HepG2 (cell line): ENCODE results near the gene TUBB3. TPM values are rescaled to one million over a fixed set of nuclear protein-coding genes. Genes with fewer than 3 reads are reported as not detected.

ENCODE experiments used
- ATAC-seq: fragments of 200-7000 bp; cut with Tn5 transposase; 3 replicates; pipeline ENCODE4 v1.9.1; 2020; ENCODE audit warnings: mild to moderate bottlenecking, moderate library complexity
- BruUV-seq: library from RNA; stranded (reverse); fragments of 400-500 nt; replicated peaks from 2 replicates; lab custom pipeline; 2021; lab: Mats Ljungman, UMichigan
- CTCF ChIA-PET: fragments of 300-600 bp; formaldehyde crosslinking; extraction: SDS; loops from one replicate; lab custom pipeline; 2021; ENCODE audit warnings: low total read pairs, inconsistent platforms, low intra/inter-chr PET ratio; lab: Yijun Ruan, JAX
- POLR2A ChIA-PET: fragments of 350-600 bp; sonication (Branson Sonifier 250); formaldehyde crosslinking; loops from one replicate; lab custom pipeline; 2020; ENCODE audit warnings: antibody characterized with exemption, inconsistent platforms; lab: Yijun Ruan, JAX
- DNase-seq: peaks from one replicate; pipeline ENCODE4 v3.0.0-alpha.2; 2015; ENCODE audit warnings: low spot score
- FAIRE-seq: peaks from 3 replicates; lab custom pipeline; 2011; peaks lifted over from hg19 to GRCh38; lab: Jason Lieb, UNC
- H2AFZ ChIP-seq: one replicate; pipeline ENCODE4 v1.6.1; 2011; ENCODE audit warnings: low read length, inconsistent platforms
- H3K27ac ChIP-seq: fragments of 300-600 bp; 3 replicates; pipeline ENCODE4 v1.8.0; 2011; ENCODE audit warnings: mixed run types, mild to moderate bottlenecking, mixed read lengths, low read length, inconsistent platforms; ENCODE audit not compliant: insufficient read depth; ENCODE audit errors: extremely low read length
- H3K27me3 ChIP-seq, 2 experiments: fragments of 200-600 bp in 1 of 2; 2 replicates in 1 of 2; 3 replicates in 1 of 2; pipeline versions ENCODE4 v1.6.0 to v1.8.0; 2011; ENCODE audit warnings: low read length in 2 of 2, mild to moderate bottlenecking in 2 of 2, moderate library complexity in 2 of 2, inconsistent platforms in 1 of 2; ENCODE audit not compliant: insufficient read depth in 2 of 2, control insufficient read depth in 1 of 2
- H3K36me3 ChIP-seq, 2 experiments: fragments of 200-600 bp in 1 of 2; replicated peaks in 1 of 2; 2 replicates in 1 of 2; 3 replicates in 1 of 2; pipeline versions ENCODE4 v1.5.1 to v1.8.0; 2011; ENCODE audit warnings: low read length in 2 of 2, inconsistent platforms in 1 of 2; ENCODE audit not compliant: insufficient read depth in 2 of 2, control insufficient read depth in 1 of 2
- H3K4me1 ChIP-seq: 2 replicates; pipeline ENCODE4 v1.5.1; 2012; ENCODE audit warnings: low read length, inconsistent platforms; ENCODE audit not compliant: insufficient read depth
- H3K4me2 ChIP-seq: 2 replicates; pipeline ENCODE4 v1.6.0; 2011; ENCODE audit warnings: low read depth, low read length, inconsistent platforms
- H3K4me3 ChIP-seq, 3 experiments: fragments of 200-600 bp in 1 of 3; sonication (generic), shearing (Covaris generic) in 1 of 3; replicated peaks in 1 of 3; 2 replicates each; pipeline ENCODE4 v1.5.1; 2011 to 2016; ENCODE audit warnings: low read length in 3 of 3, inconsistent platforms in 2 of 3, low read depth in 2 of 3, mild to moderate bottlenecking in 2 of 3, control low read depth in 1 of 3, mixed read lengths in 1 of 3; ENCODE audit not compliant: insufficient read depth in 1 of 3
- H3K79me2 ChIP-seq: one replicate; pipeline ENCODE4 v1.6.1; 2011; ENCODE audit warnings: low read length, inconsistent platforms; ENCODE audit not compliant: insufficient read depth
- H3K9ac ChIP-seq: 2 replicates; pipeline ENCODE4 v1.6.0; 2011; ENCODE audit warnings: mild to moderate bottlenecking, low read depth, low read length, inconsistent platforms; ENCODE audit not compliant: insufficient read depth
- H3K9me3 ChIP-seq: 2 replicates; pipeline ENCODE4 v1.5.1; 2012; ENCODE audit warnings: mild to moderate bottlenecking, low read length
- H4K20me1 ChIP-seq: 2 replicates; pipeline ENCODE4 v1.6.0; 2011; ENCODE audit warnings: inconsistent platforms, mild to moderate bottlenecking, low read length, moderate library complexity; ENCODE audit not compliant: insufficient read depth
- KMT2B ChIP-seq: IDR thresholded peaks from 2 replicates; pipeline ENCODE4 v1.6.1; 2016; ENCODE audit warnings: missing genetic modification reagents, missing compliant biosample characterization
- MYPOP ChIP-seq: sonication (generic); formaldehyde crosslinking; IDR thresholded peaks from 2 replicates; pipeline ENCODE4 v1.8.1; 2023; ENCODE audit warnings: mild to moderate bottlenecking, moderate library complexity, missing genetic modification reagents
- NAIF1 ChIP-seq: sonication (generic); formaldehyde crosslinking; IDR thresholded peaks from 2 replicates; pipeline ENCODE4 v1.5.0; 2020; ENCODE audit warnings: mild to moderate bottlenecking, missing genetic modification reagents, borderline replicate concordance
- PRMT3 ChIP-seq: sonication (generic); formaldehyde crosslinking; IDR thresholded peaks from 2 replicates; pipeline ENCODE4 v1.8.1; 2022; ENCODE audit warnings: low read depth, mild to moderate bottlenecking, moderate library complexity, missing genetic modification reagents, borderline replicate concordance
- RFXAP ChIP-seq: sonication (generic); formaldehyde crosslinking; IDR thresholded peaks from 2 replicates; pipeline ENCODE4 v1.4.0; 2020; ENCODE audit warnings: missing genetic modification reagents, borderline replicate concordance
- SIX1 ChIP-seq: sonication (generic); formaldehyde crosslinking; IDR thresholded peaks from 2 replicates; pipeline ENCODE4 v1.4.0; 2020; ENCODE audit warnings: missing genetic modification reagents, borderline replicate concordance
- XRCC5 ChIP-seq: fragments of 200-400 bp; formaldehyde crosslinking; optimal IDR thresholded peaks from 2 replicates; pipeline ENCODE3; 2017; ENCODE audit warnings: mild to moderate bottlenecking, low read length
- ZNF143 ChIP-seq: sonication (generic); formaldehyde crosslinking; IDR thresholded peaks from 2 replicates; pipeline ENCODE4 v1.4.0; 2020; ENCODE audit warnings: missing genetic modification reagents
- ZNF234 ChIP-seq: sonication (generic); formaldehyde crosslinking; conservative IDR thresholded peaks from 2 replicates; pipeline ENCODE4 v1.5.1; 2020; ENCODE audit warnings: mild to moderate bottlenecking, missing genetic modification reagents
- ZNF616 ChIP-seq: sonication (generic); formaldehyde crosslinking; IDR thresholded peaks from 2 replicates; pipeline ENCODE4 v1.5.0; 2020; ENCODE audit warnings: low read depth, mild to moderate bottlenecking, missing genetic modification reagents
- ZNF639 ChIP-seq: conservative IDR thresholded peaks from 2 replicates; pipeline ENCODE4 v1.6.1; 2018; ENCODE audit warnings: missing genetic modification reagents
- ZNF777 ChIP-seq: sonication (generic); formaldehyde crosslinking; IDR thresholded peaks from 2 replicates; pipeline ENCODE4 v1.4.0; 2020; ENCODE audit warnings: missing genetic modification reagents
- WGBS: methylation state at CpG from one replicate; pipeline ENCODE4 v1.1.6; 2017; ENCODE audit warnings: low lambda C conversion rate; 5-methylcytosine and 5-hydroxymethylcytosine counted together
- in situ Hi-C: cut with HindIII; loops from 2 replicates; pipeline ENCODE4 v1.10.0; 2017; ENCODE audit warnings: low pct_unique_long_range_greater_than_20kb; ENCODE audit not compliant: extremely low pct_ligation_motif_present
- intact Hi-C: fragments of 100-400 bp; cut with micrococcal nuclease; formaldehyde crosslinking; loops from one replicate; pipeline ENCODE4 v1.10.0; 2022; ENCODE audit not compliant: unreplicated experiment
- polyA plus RNA-seq, 8 experiments: library from polyadenylated mRNA; depleted of rRNA in 3 of 8; stranded (reverse) in 7 of 8; unstranded in 1 of 8; fragments of >200 nt; fragmentation: Illumina TruSeq in 4 of 8; extraction: Trizol in 4 of 8; gene quantifications; 2 replicates each; pipeline versions ENCODE4 v1.2.1 to v1.2.3, GENCODE V29; 2011 to 2016; ENCODE audit warnings: low read depth in 4 of 8, missing spikeins in 1 of 8, mixed read lengths in 1 of 8; ENCODE audit not compliant: insufficient read depth in 1 of 8
- total RNA-seq, 5 experiments: library from RNA; depleted of rRNA; stranded (reverse); fragments of >200 nt; fragmentation: Illumina TruSeq; extraction: Trizol; gene quantifications; 2 replicates each; pipeline ENCODE4 v1.2.3, GENCODE V29; 2016; ENCODE audit warnings: low read depth in 1 of 5
- TF ChIP-seq, protein P1 (sequence below): sonication (generic); formaldehyde crosslinking; IDR thresholded peaks from 2 replicates; pipeline ENCODE4 v1.5.0; 2020; ENCODE audit warnings: mild to moderate bottlenecking, missing genetic modification reagents, borderline replicate concordance
- TF ChIP-seq, protein P2 (sequence below): sonication (generic); formaldehyde crosslinking; IDR thresholded peaks from 2 replicates; pipeline ENCODE4 v1.5.0; 2020; ENCODE audit warnings: missing genetic modification reagents
- TF ChIP-seq, protein P3 (sequence below): sonication (generic); formaldehyde crosslinking; IDR thresholded peaks from 2 replicates; pipeline ENCODE4 v1.4.0; 2020; ENCODE audit warnings: missing genetic modification reagents

TUBB3 gene
- total and polyA plus RNA-seq, 2 of the 13 experiments (the other 11 are each of a cell fraction or from before 2014, with no cell fraction given): 110 to 185 TPM

- Histone ChIP-seq H3K27me3 (no peaks in the 10 kb centered on the region; a peak in 1 of 5 replicates), H3K79me2 (peaks cover 68% of the 10 kb centered on the region), H3K4me2 (peak overlapping the region; percentile 94), H2AFZ (no peak overlapping the region), H3K27ac (peak overlapping the region; percentile 88), H4K20me1 (no peaks in the 10 kb centered on the region), H3K4me3 (peak overlapping the region; percentile 76 to 96 (median 95)), H3K9me3 (no peaks in the 10 kb centered on the region), H3K9ac (peak overlapping the region; percentile 94), H3K4me1 (peaks cover 49% of the 10 kb centered on the region), H3K36me3 (peaks cover 2 to 9% of the 10 kb centered on the region in 2 experiments; a peak in 4 of 5 replicates)
- intact Hi-C loops (no loop called here), in situ Hi-C loops (no loop called here)
- ATAC-seq (peak; percentile 85), DNase-seq (peak; percentile 92), FAIRE-seq (no peak)
- ChIA-PET CTCF (no interaction called here), POLR2A (interaction anchor here (0.5 to 7.1 kb wide), 22 partner anchors 9 to 194 kb away, joined by 3 to 84 read pairs (median 4); partner anchors contain the start of genes DBNDD1, DEF8, MC1R and TCF25)
- BruUV-seq: no TSS peak
- WGBS: 1% methylated on average over 39 of the region's 104 CpGs
- TF ChIP-seq, protein P1, sequence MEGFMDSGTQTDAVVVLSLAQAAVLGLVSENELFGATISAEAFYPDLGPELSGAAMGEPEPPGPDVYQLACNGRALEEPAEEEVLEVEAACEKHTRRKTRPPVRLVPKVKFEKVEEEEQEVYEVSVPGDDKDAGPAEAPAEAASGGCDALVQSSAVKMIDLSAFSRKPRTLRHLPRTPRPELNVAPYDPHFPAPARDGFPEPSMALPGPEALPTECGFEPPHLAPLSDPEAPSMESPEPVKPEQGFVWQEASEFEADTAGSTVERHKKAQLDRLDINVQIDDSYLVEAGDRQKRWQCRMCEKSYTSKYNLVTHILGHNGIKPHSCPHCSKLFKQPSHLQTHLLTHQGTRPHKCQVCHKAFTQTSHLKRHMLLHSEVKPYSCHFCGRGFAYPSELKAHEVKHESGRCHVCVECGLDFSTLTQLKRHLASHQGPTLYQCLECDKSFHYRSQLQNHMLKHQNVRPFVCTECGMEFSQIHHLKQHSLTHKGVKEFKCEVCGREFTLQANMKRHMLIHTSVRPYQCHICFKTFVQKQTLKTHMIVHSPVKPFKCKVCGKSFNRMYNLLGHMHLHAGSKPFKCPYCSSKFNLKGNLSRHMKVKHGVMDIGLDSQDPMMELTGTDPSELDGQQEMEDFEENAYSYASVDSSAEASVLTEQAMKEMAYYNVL (CRISPR knock-in tag): no peak
- TF ChIP-seq PRMT3 (0 out of 2 replicates have a peak, but pooled peaks have one; percentile 59), SIX1 (CRISPR knock-in tag) (no peak), MYPOP (CRISPR knock-in tag) (peak; percentile 96), XRCC5 (peak; percentile 20), ZNF616 (CRISPR knock-in tag) (peak; percentile 45), NAIF1 (CRISPR knock-in tag) (no peak), ZNF234 (peak; percentile 76; the same call in 1 of the 2 replicates), RFXAP (CRISPR knock-in tag) (peak; percentile 53), ZNF639 (peak; percentile 53), ZNF777 (peak; percentile 92), KMT2B (CRISPR knock-in tag) (peak; percentile 74; the same call in 1 of the 2 replicates), ZNF143 (peak; percentile 90)
- TF ChIP-seq, protein P2, sequence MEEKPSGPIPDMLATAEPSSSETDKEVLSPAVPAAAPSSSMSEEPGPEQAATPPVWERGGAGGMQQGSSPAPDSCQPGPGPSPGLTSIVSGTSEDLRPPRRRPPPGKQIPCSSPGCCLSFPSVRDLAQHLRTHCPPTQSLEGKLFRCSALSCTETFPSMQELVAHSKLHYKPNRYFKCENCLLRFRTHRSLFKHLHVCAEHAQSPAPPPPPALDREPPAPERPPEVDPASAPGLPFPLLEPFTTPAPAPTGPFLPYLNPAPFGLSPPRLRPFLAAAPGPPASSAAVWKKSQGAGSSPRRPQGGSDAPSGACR (CRISPR knock-in tag): peak; percentile 97; the same call in 1 of the 2 replicates
- TF ChIP-seq, protein P3, sequence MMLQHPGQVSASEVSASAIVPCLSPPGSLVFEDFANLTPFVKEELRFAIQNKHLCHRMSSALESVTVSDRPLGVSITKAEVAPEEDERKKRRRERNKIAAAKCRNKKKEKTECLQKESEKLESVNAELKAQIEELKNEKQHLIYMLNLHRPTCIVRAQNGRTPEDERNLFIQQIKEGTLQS (CRISPR knock-in tag): peak; percentile 61; the same call in 1 of the 2 replicates
Observed at GRCh38 chr16:89972244-89973234, 49.4 kb downstream of the TUBB3 start.
